Nucleus accumbens (tissue), 56 donors: ENCODE data around the gene MLLT6.

Experiments used
- DNase-seq, 56 donors: peaks; one replicate each; lab custom pipeline; 2025; lab: John Stamatoyannopoulos, UW

The MLLT6 gene

DNA sequence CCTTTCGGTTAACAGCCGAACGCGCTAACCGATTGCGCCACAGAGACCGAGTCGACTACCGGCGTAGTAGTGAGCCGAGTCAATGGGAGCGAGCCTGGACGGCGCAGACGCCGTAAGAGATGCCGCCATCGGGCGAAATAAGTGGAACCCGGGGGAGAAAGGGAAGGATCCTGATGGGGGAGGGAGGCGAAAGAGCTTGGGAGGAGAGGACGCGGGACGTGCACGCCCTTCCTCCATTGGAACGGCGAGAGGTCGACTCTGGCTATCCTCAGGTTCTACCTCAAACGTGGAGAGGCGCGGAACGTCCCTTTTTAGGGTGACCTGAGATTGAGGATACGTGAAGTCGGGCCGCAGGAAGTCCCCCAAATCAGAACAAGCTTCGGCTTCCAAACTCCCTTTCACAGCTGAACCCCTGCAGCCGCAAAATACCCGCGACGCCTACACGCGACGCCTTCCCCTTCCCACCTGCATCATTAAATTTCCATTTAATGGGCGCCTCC, 46.8 kb downstream of the MLLT6 start:
- peak in 48 of 56 donors; percentile 25 to 90 (median 69) for DNase-seq

DNA sequence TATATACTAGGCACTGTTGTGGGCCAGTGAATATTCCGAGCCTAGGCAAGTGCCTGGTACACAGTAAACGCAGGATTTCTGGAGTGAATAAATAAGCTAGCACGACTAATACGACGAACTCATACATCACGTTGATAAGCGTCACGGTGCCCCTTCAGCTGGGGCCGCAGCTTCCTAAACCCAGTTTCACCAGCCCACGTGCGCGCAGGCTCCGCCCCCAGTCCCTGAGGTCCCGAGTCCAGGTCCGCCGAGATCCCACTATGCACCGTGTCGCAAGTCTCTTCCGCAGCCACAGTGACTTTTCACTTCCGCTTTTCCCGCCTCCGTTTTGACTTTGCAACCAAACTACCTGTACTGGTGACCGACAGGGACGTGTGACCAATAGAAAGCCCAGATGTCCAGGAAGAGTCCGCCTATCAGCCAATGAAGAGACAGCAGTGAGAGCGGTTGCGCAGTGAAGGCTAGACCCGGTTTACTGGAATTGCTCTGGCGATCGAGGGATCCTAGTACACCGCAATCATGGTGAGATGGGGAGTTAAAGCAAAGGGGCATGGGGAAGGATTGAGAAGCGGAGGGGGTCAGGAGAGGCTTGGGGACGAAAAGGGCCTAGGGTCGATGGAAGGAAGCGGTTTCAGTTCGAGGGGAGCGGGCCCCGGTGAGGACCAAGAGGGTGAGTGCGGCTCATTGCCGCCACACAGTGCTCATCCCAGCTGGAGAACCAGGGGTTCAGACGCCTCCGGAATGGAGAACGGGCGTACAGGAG, 47.4 kb downstream of the MLLT6 start, which contains the start of gene PSMB3:
TSS of gene PSMB3 (plus strand) at position 434 of the 763 bp plus-strand sequence. CDS start at position 520, 86 bp downstream.
- DNase-seq = peak; percentile 83 to 100 (median 98)

DNA sequence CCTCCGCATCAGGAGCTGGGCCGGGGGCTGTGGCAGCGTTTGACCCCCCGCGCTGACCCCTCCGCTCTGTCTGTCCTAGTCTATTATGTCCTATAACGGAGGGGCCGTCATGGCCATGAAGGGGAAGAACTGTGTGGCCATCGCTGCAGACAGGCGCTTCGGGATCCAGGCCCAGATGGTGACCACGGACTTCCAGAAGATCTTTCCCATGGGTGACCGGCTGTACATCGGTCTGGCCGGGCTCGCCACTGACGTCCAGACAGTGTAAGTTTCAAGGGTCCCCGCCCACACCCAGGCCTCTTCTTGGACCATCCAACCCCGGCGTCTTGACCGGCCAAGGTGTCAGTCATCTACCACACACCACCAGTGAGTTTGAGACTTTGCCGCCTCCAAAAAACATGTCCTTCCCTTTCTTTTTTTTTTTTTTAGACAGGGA, 48.0 kb downstream of the MLLT6 start:
- no peak for DNase-seq

DNA sequence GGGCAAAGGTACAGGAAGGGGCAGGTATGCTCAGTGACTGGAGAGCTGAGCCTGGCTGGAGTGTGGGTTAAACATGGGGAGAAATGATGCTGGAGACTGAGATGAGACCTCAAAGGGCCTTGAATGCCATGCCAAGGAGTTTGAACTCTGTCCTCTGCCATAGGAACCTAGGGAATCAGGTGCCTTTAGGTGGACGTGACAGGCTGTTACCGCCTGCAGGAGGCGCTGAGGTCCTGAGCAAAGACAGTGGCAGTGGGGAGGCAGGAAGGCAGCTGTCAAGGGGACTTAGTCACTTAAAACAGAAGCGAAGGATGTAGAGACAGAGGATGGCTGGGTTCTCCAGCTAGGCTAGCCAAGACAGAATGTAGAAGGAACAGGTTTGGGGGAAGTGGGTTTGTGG, 56.5 kb downstream of the MLLT6 start:
- DNase-seq = no peak

DNA sequence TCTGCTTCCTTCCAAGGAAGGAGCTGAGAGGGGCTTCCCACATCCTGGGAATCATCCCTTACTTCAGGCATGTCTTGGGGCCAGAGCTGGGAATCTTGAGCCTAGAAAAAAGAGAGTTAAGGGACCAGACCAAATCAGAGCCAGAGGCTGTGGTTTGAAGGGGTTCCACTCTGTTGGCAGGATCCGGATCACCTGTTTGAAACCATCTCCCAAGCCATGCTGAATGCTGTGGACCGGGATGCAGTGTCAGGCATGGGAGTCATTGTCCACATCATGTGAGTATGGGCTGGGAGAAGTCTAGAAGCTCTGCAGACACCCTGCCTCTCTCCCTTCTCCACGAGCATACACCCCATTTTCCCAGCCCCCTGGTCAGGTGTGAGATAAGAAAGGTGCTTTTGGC, 57.2 kb downstream of the MLLT6 start:
- DNase-seq = no peak

DNA sequence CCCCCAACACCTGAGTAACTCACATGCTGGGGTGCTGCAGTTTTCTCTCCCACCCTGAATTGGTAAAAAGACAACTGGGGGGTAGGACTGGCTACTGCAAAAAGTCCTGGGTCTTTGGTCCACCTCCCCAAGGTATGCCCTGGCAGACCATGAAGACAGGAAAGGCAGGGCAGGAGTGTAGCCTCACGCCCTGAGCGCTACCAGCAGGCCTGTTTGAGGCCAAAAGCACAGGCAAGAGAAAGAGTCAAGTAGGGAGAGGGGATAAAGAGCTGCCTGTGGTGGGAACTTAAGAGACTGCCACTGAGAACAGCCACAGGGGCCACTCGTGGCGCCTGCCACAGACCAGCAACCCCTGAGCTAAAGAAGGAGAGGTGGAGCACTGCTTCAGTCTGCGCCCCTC, 61.3 kb downstream of the MLLT6 start:
- DNase-seq = no peak

DNA sequence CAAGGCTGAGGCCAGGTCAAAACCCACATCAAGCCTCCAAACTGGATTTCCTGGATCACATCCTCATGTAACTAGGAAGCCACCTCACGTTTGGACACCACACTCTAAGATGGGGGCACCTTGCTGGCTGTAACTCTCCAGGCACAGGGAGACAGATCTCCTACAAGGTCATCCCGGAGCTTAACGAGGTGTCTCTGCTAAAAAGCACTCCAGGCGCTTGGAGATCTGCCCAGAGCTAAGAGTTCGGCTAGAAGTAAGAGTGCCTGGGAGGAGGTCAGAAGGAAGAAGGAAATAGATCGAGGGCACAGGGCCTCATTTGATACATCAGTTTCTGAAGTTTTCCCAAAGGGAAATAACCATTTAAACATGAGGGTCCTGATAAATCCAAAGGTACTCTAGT, 63.3 kb downstream of the MLLT6 start:
- no peak for DNase-seq

DNA sequence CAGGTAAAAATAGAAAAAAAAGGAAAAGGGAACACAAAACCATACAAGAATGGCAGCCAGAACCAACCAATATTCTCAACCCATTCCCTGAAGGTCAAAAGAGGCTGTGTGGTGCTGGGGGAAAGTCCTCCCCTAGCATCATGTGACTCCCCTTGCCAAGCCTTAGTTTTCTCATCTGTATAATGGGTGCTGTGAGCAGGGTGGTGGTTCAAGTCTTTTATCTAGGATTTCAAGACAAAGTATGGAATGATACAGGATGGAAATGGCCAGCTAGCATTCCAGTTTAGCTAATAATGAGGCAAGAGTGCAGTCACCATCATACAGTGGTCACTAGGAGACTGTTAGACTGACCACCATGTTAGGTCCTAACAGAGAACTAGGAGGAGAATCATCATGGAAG, 68.2 kb downstream of the MLLT6 start:
- DNase-seq = no peak

DNA sequence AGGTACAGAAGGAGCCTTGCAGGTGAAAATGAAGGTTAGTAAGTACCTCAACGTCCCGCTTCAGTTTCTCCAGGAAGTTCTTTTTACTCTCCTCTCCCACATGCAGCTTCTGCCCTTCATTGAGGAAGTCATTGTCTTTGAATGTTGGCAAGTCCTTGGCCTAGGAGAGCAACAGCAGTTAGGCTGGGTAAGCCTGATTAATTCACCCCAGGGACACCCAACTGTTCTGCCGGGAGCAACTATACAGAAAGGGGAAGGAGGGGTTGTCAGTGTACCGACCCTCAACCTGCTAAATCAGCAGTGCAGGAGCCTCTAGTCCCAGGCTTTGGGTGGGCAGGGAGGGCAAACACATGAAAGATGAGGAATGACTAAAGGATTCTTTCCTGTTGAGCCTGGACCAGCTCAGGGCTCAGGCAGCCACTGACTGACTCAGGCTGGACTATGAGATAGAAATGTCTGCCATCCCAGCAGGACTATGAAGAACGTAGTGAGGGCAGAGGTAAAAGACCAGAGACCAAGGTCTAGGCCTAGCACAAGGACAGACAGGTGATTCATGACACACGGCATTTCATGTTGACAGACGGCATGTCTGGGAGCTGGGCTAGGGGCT, 72.7 kb downstream of the MLLT6 start:
- no peak for DNase-seq
